Choroid plexus epithelial cell (primary cell): ENCODE data around the gene ECM2.
A peak's percentile ranks its signal among the peaks of the same experiment; 100 is the strongest.

Source experiments
- DNase-seq: peaks from one replicate; pipeline ENCODE4 v3.0.0-alpha.2; 2010; ENCODE audit warnings: low read depth
- H3K4me3 ChIP-seq: 2 replicates; pipeline ENCODE4 v1.5.1; 2011; ENCODE audit warnings: low read depth, mild to moderate bottlenecking, control low read depth, low read length, moderate library complexity
- CTCF ChIP-seq: conservative IDR thresholded peaks from 2 replicates; pipeline ENCODE4 v1.5.1; 2011; ENCODE audit warnings: low read depth, mild to moderate bottlenecking, control low read depth, inconsistent platforms, low read length, moderate library complexity

Gene ECM2

GRCh38 chr9:92509050-92509449, 26.7 kb downstream of the ECM2 start:
- no peak overlapping the region for H3K4me3 ChIP-seq
- no peak for DNase-seq
- TF ChIP-seq CTCF: no peak

GRCh38 chr9:92508018-92508820, 27.6 kb downstream of the ECM2 start:
- no peak overlapping the region for H3K4me3 ChIP-seq
- peak; percentile 28 for DNase-seq
- TF ChIP-seq CTCF: peak; percentile 48

GRCh38 chr9:92507496-92507895, 28.3 kb downstream of the ECM2 start:
- H3K4me3 ChIP-seq: no peak overlapping the region
- TF ChIP-seq CTCF: no peak
- DNase-seq: no peak

- H3K4me3 ChIP-seq: no peak overlapping the region
- no peak for DNase-seq
- TF ChIP-seq CTCF: no peak
These were observed 28.8 kb downstream of the ECM2 start for GRCh38 chr9:92507005-92507404.

- no peak overlapping the region for H3K4me3 ChIP-seq
- peak; percentile 88 for DNase-seq
- no peak for TF ChIP-seq CTCF
These were observed 29.5 kb downstream of the ECM2 start for GRCh38 chr9:92506184-92506857.

- no peak for TF ChIP-seq CTCF
- no peak overlapping the region for H3K4me3 ChIP-seq
- DNase-seq: peak; percentile 56
These were observed 30.9 kb downstream of the ECM2 start for GRCh38 chr9:92504881-92505280.
